Measurements from ENCODE around the gene PPP1R13L.

DNA sequence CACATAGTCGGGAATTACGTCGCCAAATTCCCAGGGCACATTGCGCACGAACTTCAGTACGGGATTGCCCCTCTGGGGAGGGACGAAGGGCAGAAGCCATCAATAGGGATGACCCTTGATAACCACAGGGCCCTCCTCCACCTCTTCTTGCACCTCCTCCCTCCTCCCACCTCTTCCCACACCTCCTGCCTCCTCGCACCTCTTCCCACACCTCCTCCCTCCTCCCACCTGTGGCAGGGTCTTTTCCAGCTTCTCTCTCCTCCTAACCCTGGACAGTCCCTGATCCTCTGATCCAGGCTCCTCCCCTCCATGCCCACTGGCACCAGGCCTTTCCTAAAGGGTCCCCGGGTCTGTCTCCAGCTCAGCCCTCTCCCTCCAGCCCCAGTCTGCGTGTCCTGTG, 15.5 kb upstream of the PPP1R13L start:
- TF ChIP-seq, protein P1, sequence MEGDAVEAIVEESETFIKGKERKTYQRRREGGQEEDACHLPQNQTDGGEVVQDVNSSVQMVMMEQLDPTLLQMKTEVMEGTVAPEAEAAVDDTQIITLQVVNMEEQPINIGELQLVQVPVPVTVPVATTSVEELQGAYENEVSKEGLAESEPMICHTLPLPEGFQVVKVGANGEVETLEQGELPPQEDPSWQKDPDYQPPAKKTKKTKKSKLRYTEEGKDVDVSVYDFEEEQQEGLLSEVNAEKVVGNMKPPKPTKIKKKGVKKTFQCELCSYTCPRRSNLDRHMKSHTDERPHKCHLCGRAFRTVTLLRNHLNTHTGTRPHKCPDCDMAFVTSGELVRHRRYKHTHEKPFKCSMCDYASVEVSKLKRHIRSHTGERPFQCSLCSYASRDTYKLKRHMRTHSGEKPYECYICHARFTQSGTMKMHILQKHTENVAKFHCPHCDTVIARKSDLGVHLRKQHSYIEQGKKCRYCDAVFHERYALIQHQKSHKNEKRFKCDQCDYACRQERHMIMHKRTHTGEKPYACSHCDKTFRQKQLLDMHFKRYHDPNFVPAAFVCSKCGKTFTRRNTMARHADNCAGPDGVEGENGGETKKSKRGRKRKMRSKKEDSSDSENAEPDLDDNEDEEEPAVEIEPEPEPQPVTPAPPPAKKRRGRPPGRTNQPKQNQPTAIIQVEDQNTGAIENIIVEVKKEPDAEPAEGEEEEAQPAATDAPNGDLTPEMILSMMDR (conservative IDR thresholded peaks at IDR 0.05; ENCODE audit: low read length) = no peak
- TF ChIP-seq EZH2phosphoT487 (IDR thresholded peaks at IDR 0.05; ENCODE audit: borderline replicate concordance, low read depth, low read length) = no peak

Data from OCI-LY7 (cell line).